Gastroesophageal sphincter (tissue), 4 donors: ENCODE measurements around the gene SIPA1L3. TPM values are rescaled to one million over a fixed set of nuclear protein-coding genes. Genes with fewer than 3 reads are reported as not detected.

Source experiments
- ATAC-seq: fragments of 150-250 bp; one replicate; pipeline ENCODE4 v1.9.1; 2016; ENCODE audit warnings: mild to moderate bottlenecking, moderate library complexity
- H3K27ac ChIP-seq, 4 donors: fragments of 200-600 bp; sonication (generic) in 3 of 4; 1 replicate in 3 of 4; 2 replicates in 1 of 4; pipeline ENCODE4 v1.5.1; 2016 to 2019
- H3K27me3 ChIP-seq: fragments of 200-600 bp; sonication (generic); one replicate; pipeline ENCODE4 v1.5.1; 2019
- H3K36me3 ChIP-seq, 2 donors: fragments of 200-600 bp; sonication (generic); one replicate each; pipeline ENCODE4 v1.5.1; 2019; ENCODE audit warnings: control low read depth in 1 of 2
- H3K4me1 ChIP-seq, 3 donors: fragments of 200-600 bp; sonication (generic); 1 replicate in 2 of 3; 2 replicates in 1 of 3; pipeline ENCODE4 v1.5.1; 2016 to 2019; ENCODE audit warnings: control low read depth in 2 of 3
- H3K4me3 ChIP-seq, 2 donors: fragments of 200-600 bp; sonication (generic); one replicate each; pipeline ENCODE4 v1.5.1; 2019; ENCODE audit warnings: mild to moderate bottlenecking in 1 of 2, moderate library complexity in 1 of 2
- H3K9me3 ChIP-seq, 3 donors: fragments of 200-600 bp; sonication (generic); one replicate each; pipeline ENCODE4 v1.5.1; 2017 to 2019; ENCODE audit warnings: control low read depth in 2 of 3
- EP300 ChIP-seq: sonication (generic); formaldehyde crosslinking; IDR thresholded peaks from one replicate; pipeline ENCODE4 v1.6.1; 2017; ENCODE audit warnings: antibody characterized with exemption, mild to moderate bottlenecking
- POLR2A ChIP-seq, 2 donors: fragments of 450-650 bp; IDR thresholded peaks; one replicate each; pipeline ENCODE4 v1.6.1; 2017; ENCODE audit warnings: antibody characterized with exemption in 2 of 2, mild to moderate bottlenecking in 2 of 2, moderate library complexity in 1 of 2
- POLR2AphosphoS5 ChIP-seq: sonication (generic); formaldehyde crosslinking; IDR thresholded peaks from one replicate; pipeline ENCODE4 v1.6.1; 2017; ENCODE audit warnings: antibody characterized with exemption
- WGBS, 2 donors: methylation state at CpG; one replicate each; pipeline ENCODE4 v1.1.5; 2018; ENCODE audit warnings: low coverage in 1 of 2; 5-methylcytosine and 5-hydroxymethylcytosine counted together
- total RNA-seq, 4 donors: library from RNA; depleted of rRNA; stranded (reverse); fragments of >200 nt; gene quantifications; one replicate each; pipeline ENCODE4 v1.1.0, GENCODE V29; 2016
- TF ChIP-seq, protein P1 (sequence below), 4 experiments: fragments of 200-600 bp in 2 of 4; fragments of 450-650 bp in 2 of 4; sonication (generic) in 1 of 4; IDR thresholded peaks; one replicate each; pipeline ENCODE4 v1.5.1; 2017 to 2019; ENCODE audit warnings: antibody characterized with exemption in 4 of 4, mild to moderate bottlenecking in 2 of 4, moderate library complexity in 2 of 4

SIPA1L3 gene
- total RNA-seq, 4 donors from 2014 or later, result 5.9 to 20.2 (median 11.8) TPM

GRCh38 chr19:38213469-38213868, 306.5 kb downstream of the SIPA1L3 start:
- ATAC-seq, result no peak
- Histone ChIP-seq H3K4me3 (no peak overlapping the region), H3K9me3 (no peaks in the 10 kb centered on the region), H3K36me3 (no peaks in the 10 kb centered on the region), H3K27ac (no peak overlapping the region), H3K27me3 (peaks cover 98% of the 10 kb centered on the region), H3K4me1 (peaks cover 0 to 35% (median 24%) of the 10 kb centered on the region in 3 donors)
- WGBS, 2 donors, result 84 to 100% methylated on average over 2 to 10 of the region's 23 CpGs
- TF ChIP-seq EP300, result no peak
- no peak for TF ChIP-seq POLR2A (IDR thresholded peaks at IDR 0.05)
- TF ChIP-seq, protein P1, sequence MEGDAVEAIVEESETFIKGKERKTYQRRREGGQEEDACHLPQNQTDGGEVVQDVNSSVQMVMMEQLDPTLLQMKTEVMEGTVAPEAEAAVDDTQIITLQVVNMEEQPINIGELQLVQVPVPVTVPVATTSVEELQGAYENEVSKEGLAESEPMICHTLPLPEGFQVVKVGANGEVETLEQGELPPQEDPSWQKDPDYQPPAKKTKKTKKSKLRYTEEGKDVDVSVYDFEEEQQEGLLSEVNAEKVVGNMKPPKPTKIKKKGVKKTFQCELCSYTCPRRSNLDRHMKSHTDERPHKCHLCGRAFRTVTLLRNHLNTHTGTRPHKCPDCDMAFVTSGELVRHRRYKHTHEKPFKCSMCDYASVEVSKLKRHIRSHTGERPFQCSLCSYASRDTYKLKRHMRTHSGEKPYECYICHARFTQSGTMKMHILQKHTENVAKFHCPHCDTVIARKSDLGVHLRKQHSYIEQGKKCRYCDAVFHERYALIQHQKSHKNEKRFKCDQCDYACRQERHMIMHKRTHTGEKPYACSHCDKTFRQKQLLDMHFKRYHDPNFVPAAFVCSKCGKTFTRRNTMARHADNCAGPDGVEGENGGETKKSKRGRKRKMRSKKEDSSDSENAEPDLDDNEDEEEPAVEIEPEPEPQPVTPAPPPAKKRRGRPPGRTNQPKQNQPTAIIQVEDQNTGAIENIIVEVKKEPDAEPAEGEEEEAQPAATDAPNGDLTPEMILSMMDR (IDR thresholded peaks at IDR 0.05), result no peak
- TF ChIP-seq POLR2AphosphoS5, result no peak

DNA sequence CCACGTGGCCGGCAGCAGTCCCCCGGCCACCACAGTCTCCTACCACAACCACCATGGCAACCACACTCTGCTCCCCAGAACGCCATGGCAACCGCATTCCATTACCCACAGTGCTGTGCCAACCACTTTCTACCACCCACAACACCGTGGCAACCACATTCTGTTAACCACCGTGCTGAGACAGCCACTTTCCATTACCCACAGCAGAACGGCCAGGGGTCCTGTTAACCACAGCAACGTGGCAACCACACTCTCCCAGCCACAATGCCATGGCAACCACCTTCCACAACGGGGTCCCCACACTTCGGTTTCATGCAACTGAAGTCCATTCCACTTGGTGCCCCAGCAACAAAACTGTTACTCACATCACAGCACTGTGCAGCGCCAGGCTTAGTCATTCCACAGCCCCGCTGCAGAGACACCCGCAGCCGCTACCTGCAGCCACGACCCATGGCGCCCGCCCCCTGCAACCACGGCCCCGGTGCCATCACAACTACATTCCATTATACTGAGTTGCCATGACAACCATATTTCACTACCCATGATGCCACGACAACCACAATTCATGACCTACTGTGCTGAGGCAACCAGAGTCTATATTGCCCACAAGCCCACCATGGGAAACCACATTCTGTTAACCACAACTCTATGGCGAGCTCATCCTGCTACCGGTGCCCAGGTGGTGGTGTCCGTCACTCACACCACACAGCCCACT, 307.1 kb downstream of the SIPA1L3 start:
- no peak overlapping the region for H3K4me3 ChIP-seq
- H3K27me3 ChIP-seq, result peaks cover 98% of the 10 kb centered on the region
- no peaks in the 10 kb centered on the region for H3K36me3 ChIP-seq
- 26 to 70% methylated on average over 3 to 18 of the region's 24 CpGs for WGBS, 2 donors
- H3K4me1 ChIP-seq, result peaks cover 0 to 29% (median 23%) of the 10 kb centered on the region in 3 donors
- no peaks in the 10 kb centered on the region for H3K9me3 ChIP-seq
- no peak overlapping the region for H3K27ac ChIP-seq
- ATAC-seq, result no peak
- no peak for TF ChIP-seq POLR2A (IDR thresholded peaks at IDR 0.05)
- TF ChIP-seq EP300, result no peak
- no peak for TF ChIP-seq POLR2AphosphoS5
- TF ChIP-seq, protein P1 (IDR thresholded peaks at IDR 0.05), result no peak

- no peaks in the 10 kb centered on the region for H3K4me1 ChIP-seq
- H3K36me3 ChIP-seq, result no peaks in the 10 kb centered on the region
- TF ChIP-seq EP300, result no peak
- TF ChIP-seq POLR2AphosphoS5, result no peak
- TF ChIP-seq POLR2A (IDR thresholded peaks at IDR 0.05), result no peak
- TF ChIP-seq, protein P1 (IDR thresholded peaks at IDR 0.05), result no peak
- 58 to 80% methylated on average over 1 to 7 of the region's 26 CpGs for WGBS, 2 donors
- no peak for ATAC-seq
- H3K4me3 ChIP-seq, result no peak overlapping the region
- peaks cover 92% of the 10 kb centered on the region for H3K27me3 ChIP-seq
- H3K9me3 ChIP-seq, result no peaks in the 10 kb centered on the region
- no peak overlapping the region for H3K27ac ChIP-seq
These were observed 310.0 kb downstream of the SIPA1L3 start for GRCh38 chr19:38216785-38217641.

GRCh38 chr19:38218204-38218603, 311.2 kb downstream of the SIPA1L3 start:
- peaks cover 92% of the 10 kb centered on the region for H3K27me3 ChIP-seq
- H3K4me1 ChIP-seq, result no peaks in the 10 kb centered on the region
- H3K36me3 ChIP-seq, result no peaks in the 10 kb centered on the region
- no peak overlapping the region for H3K4me3 ChIP-seq
- WGBS, 2 donors, result 100% methylated on average over 1 of the region's 3 CpGs; no CpG with 5 or more reads in 1 of the 2 donors
- no peak for TF ChIP-seq POLR2AphosphoS5
- TF ChIP-seq EP300, result no peak
- TF ChIP-seq POLR2A (IDR thresholded peaks at IDR 0.05), result no peak
- TF ChIP-seq, protein P1 (IDR thresholded peaks at IDR 0.05), result no peak
- H3K9me3 ChIP-seq, result no peaks in the 10 kb centered on the region
- H3K27ac ChIP-seq, result no peak overlapping the region
- ATAC-seq, result no peak
